ENCODE data around the gene CALCOCO2.

- TF ChIP-seq POLR2A (IDR thresholded peaks at IDR 0.05) (no peak), CTCF (IDR thresholded peaks at IDR 0.05) (no peak)
These were observed 78.9 kb downstream of the CALCOCO2 start for GRCh38 chr17:48909783-48910182.
